Measurements from ENCODE around the gene PKHD1. TPM values are rescaled to one million over a fixed set of nuclear protein-coding genes. Genes with fewer than 3 reads are reported as not detected.

PKHD1 gene
- total RNA-seq, 1 experiment from 2014 or later: 0.09 TPM

GRCh38 chr6:51678905-51679620 lies 408.4 kb downstream of the PKHD1 start:
- Histone ChIP-seq H3K4me1 (ENCODE audit: insufficient read depth, low read length) (no peaks in the 10 kb centered on the region), H3K18ac (ENCODE audit: insufficient read length, low read depth, low read length) (no peak overlapping the region), H2BK5ac (ENCODE audit: insufficient read length, low read length) (no peak overlapping the region), H2BK15ac (ENCODE audit: low read depth, low read length) (no peak overlapping the region), H3K23ac (ENCODE audit: insufficient read length, low read depth, low read length) (no peak overlapping the region), H2AFZ (ENCODE audit: low read length) (no peak overlapping the region), H3K4me2 (ENCODE audit: insufficient read depth, insufficient read length, low read length) (no peak overlapping the region), H2BK12ac (ENCODE audit: insufficient read length, low read depth, low read length) (no peak overlapping the region), H2BK120ac (ENCODE audit: low read depth, low read length, poor library complexity, severe bottlenecking) (no peak overlapping the region), H2BK20ac (ENCODE audit: low read depth, low read length, poor library complexity, severe bottlenecking) (no peak overlapping the region), H2AK5ac (ENCODE audit: insufficient read length, low read length) (no peak overlapping the region), H3K27me3 (ENCODE audit: insufficient read depth, low read length) (no peaks in the 10 kb centered on the region), H3K23me2 (ENCODE audit: insufficient read length, low read depth, low read length, poor library complexity, severe bottlenecking) (no peaks in the 10 kb centered on the region), H3K9ac (ENCODE audit: extremely low read depth, insufficient read length, low read length) (no peak overlapping the region), H4K91ac (ENCODE audit: insufficient read length, low read depth, low read length) (no peak overlapping the region), H4K8ac (replicated peaks; ENCODE audit: insufficient read length, low read depth, low read length) (no peak overlapping the region), H3K56ac (ENCODE audit: insufficient read length, low read depth, low read length) (no peak overlapping the region), H3K14ac (ENCODE audit: insufficient read depth, low read length) (no peak overlapping the region), H3K4ac (ENCODE audit: low read depth, low read length) (no peak overlapping the region), H4K5ac (ENCODE audit: insufficient read length, low read depth, low read length) (no peak overlapping the region), H4K20me1 (ENCODE audit: control insufficient read depth, insufficient read depth, insufficient read length) (no peaks in the 10 kb centered on the region), H3K27ac (ENCODE audit: insufficient read length, low read depth, low read length) (no peak overlapping the region), H3K79me2 (ENCODE audit: insufficient read depth, low read length) (no peaks in the 10 kb centered on the region), H3K9me3 (ENCODE audit: control insufficient read depth, low read depth, low read length) (no peaks in the 10 kb centered on the region), H3T11ph (ENCODE audit: low read length) (no peak overlapping the region), H3K79me1 (ENCODE audit: insufficient read depth, low read depth, low read length, poor library complexity, severe bottlenecking) (no peaks in the 10 kb centered on the region)
- H3K27ac Mint-ChIP-seq: peak overlapping the region in 1 of 3 experiments; percentile 47; a peak in 1 of 7 replicates
- no CpG with 5 or more reads among the region's 5 CpGs for WGBS (ENCODE audit: extremely low coverage, insufficient read length, low lambda C conversion rate)
- H3K27me3 Mint-ChIP-seq (ENCODE audit: low read depth): no peaks in the 10 kb centered on the region
- H3K4me3 Mint-ChIP-seq: no peak overlapping the region
- H3K36me3 Mint-ChIP-seq (ENCODE audit: insufficient read depth in 1 of 3, low read depth in 3 of 3): no peaks in the 10 kb centered on the region
- H3K9me3 Mint-ChIP-seq: no peaks in the 10 kb centered on the region
- H3K4me1 Mint-ChIP-seq: no peaks in the 10 kb centered on the region
- DNase-seq: no peak
- TF ChIP-seq CTCF (conservative IDR thresholded peaks at IDR 0.05): no peak
